Endothelial cell of umbilical vein (primary cell): ENCODE results near the gene CASP9. TPM values are rescaled to one million over a fixed set of nuclear protein-coding genes. Genes with fewer than 3 reads are reported as not detected.

Experiments
- BruUV-seq: library from RNA; stranded (reverse); fragments of 400-500 nt; replicated peaks from 2 replicates; lab custom pipeline; 2021; lab: Mats Ljungman, UMichigan
- CTCF ChIA-PET: fragments of 300-600, 350-600 bp; sonication (Branson Sonifier 250); formaldehyde crosslinking; loops from one replicate; lab custom pipeline; 2021; ENCODE audit warnings: antibody characterized with exemption, inconsistent platforms; lab: Charles Lee
- POLR2A ChIA-PET: fragments of 300-600, 350-600 bp; sonication (Branson Sonifier 250); formaldehyde crosslinking; loops from one replicate; lab custom pipeline; 2021; ENCODE audit warnings: antibody characterized with exemption, inconsistent platforms; lab: Charles Lee
- DNase-seq: peaks from one replicate; pipeline ENCODE4 v3.0.0-alpha.2; 2011; ENCODE audit warnings: low read depth, low spot score
- FAIRE-seq: peaks from 2 replicates; lab custom pipeline; 2011; peaks lifted over from hg19 to GRCh38; lab: Jason Lieb, UNC
- H2AFZ ChIP-seq: 2 replicates; pipeline ENCODE4 v1.6.0; 2012; ENCODE audit warnings: low read depth, low read length, control low read depth, inconsistent platforms
- H3K27ac ChIP-seq: 2 replicates; pipeline ENCODE4 v1.5.1; 2011; ENCODE audit warnings: low read depth, mild to moderate bottlenecking, control low read depth, low read length, moderate library complexity; ENCODE audit not compliant: insufficient read depth
- H3K27me3 ChIP-seq, 2 experiments: 2 replicates each; pipeline versions ENCODE4 v1.6.0 to v1.6.1; 2011; ENCODE audit warnings: low read length in 2 of 2, mixed read lengths in 1 of 2; ENCODE audit not compliant: control insufficient read depth in 2 of 2, insufficient read depth in 2 of 2
- H3K36me3 ChIP-seq, 2 experiments: 2 replicates in 1 of 2; 3 replicates in 1 of 2; pipeline ENCODE4 v1.5.1; 2011; ENCODE audit warnings: low read length in 2 of 2, mild to moderate bottlenecking in 1 of 2, moderate library complexity in 1 of 2; ENCODE audit not compliant: control insufficient read depth in 2 of 2, insufficient read depth in 2 of 2; ENCODE audit errors: extremely low read depth in 1 of 2
- H3K4me1 ChIP-seq: 3 replicates; pipeline ENCODE4 v1.5.1; 2011; ENCODE audit warnings: mild to moderate bottlenecking, low read length; ENCODE audit not compliant: control insufficient read depth, insufficient read depth; ENCODE audit errors: extremely low read depth
- H3K4me2 ChIP-seq: 2 replicates; pipeline ENCODE4 v1.6.1; 2011; ENCODE audit warnings: low read length, control low read depth, mixed read lengths; ENCODE audit not compliant: insufficient read depth
- H3K4me3 ChIP-seq, 3 experiments: fragments of 200-600 bp in 1 of 3; sonication (generic), shearing (Covaris generic) in 1 of 3; replicated peaks in 1 of 3; 2 replicates each; pipeline ENCODE4 v1.5.1; 2011 to 2016; ENCODE audit warnings: control low read depth in 3 of 3, low read length in 3 of 3, mild to moderate bottlenecking in 2 of 3, inconsistent platforms in 1 of 3, low read depth in 1 of 3, moderate library complexity in 1 of 3; ENCODE audit not compliant: insufficient read depth in 1 of 3
- H3K79me2 ChIP-seq: 2 replicates; pipeline ENCODE4 v1.6.0; 2012; ENCODE audit warnings: low read length, inconsistent platforms; ENCODE audit not compliant: control insufficient read depth, insufficient read depth
- H3K9ac ChIP-seq: replicated peaks from 2 replicates; pipeline ENCODE3; 2011; ENCODE audit warnings: low read length, control low read depth; ENCODE audit not compliant: insufficient read depth; ENCODE audit errors: extremely low read depth
- H3K9me1 ChIP-seq: replicated peaks from 3 replicates; pipeline ENCODE4 v1.6.0; 2011; ENCODE audit warnings: mild to moderate bottlenecking, low read length; ENCODE audit not compliant: control insufficient read depth, insufficient read depth; ENCODE audit errors: extremely low read depth
- H3K9me3 ChIP-seq: replicated peaks from 2 replicates; pipeline ENCODE4 v1.5.1; 2012; ENCODE audit warnings: low read length, inconsistent platforms; ENCODE audit not compliant: control insufficient read depth, insufficient read depth
- H4K20me1 ChIP-seq: replicated peaks from 2 replicates; pipeline ENCODE3; 2011; ENCODE audit warnings: mild to moderate bottlenecking, low read length; ENCODE audit not compliant: control insufficient read depth, insufficient read depth; ENCODE audit errors: extremely low read depth
- EZH2 ChIP-seq: IDR thresholded peaks from 2 replicates; pipeline ENCODE4 v1.6.1; 2012; ENCODE audit warnings: borderline replicate concordance, low read depth, mild to moderate bottlenecking, moderate library complexity, low read length, inconsistent platforms; ENCODE audit not compliant: severe bottlenecking
- FOS ChIP-seq: IDR thresholded peaks from 2 replicates; pipeline ENCODE4 v1.6.1; 2011; ENCODE audit warnings: mild to moderate bottlenecking, low read length, moderate library complexity, borderline replicate concordance; ENCODE audit not compliant: insufficient read depth
- GATA2 ChIP-seq: IDR thresholded peaks from 2 replicates; pipeline ENCODE4 v1.7.0; 2011; ENCODE audit warnings: low read depth, mild to moderate bottlenecking, moderate library complexity, mixed read lengths, low read length; ENCODE audit not compliant: insufficient read length, insufficient read depth
- JUN ChIP-seq: IDR thresholded peaks from 2 replicates; pipeline ENCODE4 v1.6.1; 2011; ENCODE audit warnings: borderline replicate concordance, low read depth; ENCODE audit not compliant: insufficient read length, insufficient read depth
- MYC ChIP-seq: IDR thresholded peaks from one replicate; pipeline ENCODE4 v1.6.1; 2011; ENCODE audit warnings: mild to moderate bottlenecking, low read depth, low read length
- POLR2A ChIP-seq: IDR thresholded peaks from 2 replicates; pipeline ENCODE4 v1.6.1; 2012; ENCODE audit warnings: low read depth, mild to moderate bottlenecking, control low read depth, low read length
- POLR2AphosphoS5 ChIP-seq: IDR thresholded peaks from 2 replicates; pipeline ENCODE4 v1.6.1; 2012; ENCODE audit warnings: low read depth, mild to moderate bottlenecking, control low read depth, low read length, moderate library complexity; ENCODE audit not compliant: insufficient read depth
- dilution Hi-C: fragments of 300-500 bp; cut with MboI; formaldehyde crosslinking; loops from one replicate; pipeline ENCODE4 v1.15.0; 2019; ENCODE audit warnings: low sequenced_read_pairs; ENCODE audit not compliant: extremely low pct_ligation_motif_present
- intact Hi-C: fragments of 100-400 bp; cut with micrococcal nuclease; formaldehyde crosslinking; loops from one replicate; pipeline ENCODE4 v1.10.0; 2022
- polyA plus RNA-seq, 4 experiments: library from polyadenylated mRNA; depleted of rRNA in 3 of 4; stranded (reverse) in 3 of 4; unstranded in 1 of 4; fragments of >200 nt; gene quantifications; 2 replicates each; pipeline versions ENCODE4 v1.2.1 to v1.2.3, GENCODE V29; 2011 to 2012; ENCODE audit warnings: missing spikeins in 1 of 4
- total RNA-seq: library from RNA; stranded (reverse); gene quantifications from 2 replicates; pipeline ENCODE4 v1.2.3, GENCODE V29; 2021
- TF ChIP-seq, protein P1 (sequence below): IDR thresholded peaks from 2 replicates; pipeline ENCODE4 v1.6.1; 2011; ENCODE audit not compliant: insufficient read depth, insufficient read length
- TF ChIP-seq, protein P2 (sequence below), 2 donors: IDR thresholded peaks; 1 replicate in 1 of 2; 2 replicates in 1 of 2; pipeline ENCODE4 v1.5.1; 2011; ENCODE audit warnings: low read length in 2 of 2, mild to moderate bottlenecking in 2 of 2, moderate library complexity in 2 of 2, control low read depth in 1 of 2, inconsistent platforms in 1 of 2, low read depth in 1 of 2; ENCODE audit not compliant: insufficient read depth in 1 of 2; ENCODE audit errors: extremely low read depth in 1 of 2

Gene CASP9
- total and polyA plus RNA-seq, 2 donors (not counting 3 experiments of a cell fraction or from before 2014, with no cell fraction given): 10.5 to 14.1 TPM

DNA sequence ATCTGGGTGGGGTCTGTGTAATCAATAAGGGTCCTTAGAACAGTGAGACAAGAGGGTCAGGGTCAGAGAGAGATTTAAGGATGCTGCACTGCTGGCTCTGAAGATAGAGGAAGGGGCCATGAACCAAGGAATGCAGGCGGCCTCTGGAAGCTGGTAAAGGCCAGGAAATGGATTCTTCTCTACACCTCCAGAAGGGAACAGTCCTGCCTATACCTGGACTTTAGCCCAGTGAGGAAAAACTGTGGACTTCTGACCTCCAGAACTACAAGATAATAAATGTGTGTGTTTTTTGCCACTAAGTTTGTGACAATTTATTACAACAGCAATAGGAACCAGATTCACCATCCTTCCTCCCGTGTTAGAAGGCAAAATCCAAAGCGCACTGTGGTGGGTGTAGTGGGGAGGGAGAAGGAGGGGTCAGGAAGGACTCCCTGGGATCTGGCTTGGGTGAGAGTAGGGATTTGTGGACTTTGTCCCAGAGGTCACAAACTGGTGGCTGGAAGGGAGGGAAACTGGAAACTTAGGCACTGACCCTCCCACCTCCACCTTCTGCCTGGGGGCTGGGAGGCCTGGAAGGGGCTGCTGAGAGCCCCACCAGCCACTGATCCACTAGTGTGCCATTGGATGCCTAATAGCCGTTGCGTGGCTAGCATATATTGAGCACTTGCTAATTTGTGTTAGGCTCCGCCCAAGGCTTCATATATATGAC is 72.8 kb downstream of the CASP9 start:
- no peaks in the 10 kb centered on the region for H3K4me1 ChIP-seq
- FAIRE-seq: no peak
- no peaks in the 10 kb centered on the region for H3K9me3 ChIP-seq
- no peaks in the 10 kb centered on the region for H3K27me3 ChIP-seq
- no peak overlapping the region for H3K4me3 ChIP-seq
- no TSS peak for BruUV-seq
- H3K36me3 ChIP-seq: no peaks in the 10 kb centered on the region
- H4K20me1 ChIP-seq: no peaks in the 10 kb centered on the region
- ChIA-PET POLR2A (no interaction called here), CTCF (no interaction called here)
- H3K27ac ChIP-seq: no peak overlapping the region
- no peaks in the 10 kb centered on the region for H3K9me1 ChIP-seq
- no peaks in the 10 kb centered on the region for H3K79me2 ChIP-seq
- intact Hi-C loops: no loop called here
- no peak overlapping the region for H3K4me2 ChIP-seq
- DNase-seq: no peak
- H3K9ac ChIP-seq: no peak overlapping the region
- H2AFZ ChIP-seq: no peak overlapping the region
- TF ChIP-seq, protein P1, sequence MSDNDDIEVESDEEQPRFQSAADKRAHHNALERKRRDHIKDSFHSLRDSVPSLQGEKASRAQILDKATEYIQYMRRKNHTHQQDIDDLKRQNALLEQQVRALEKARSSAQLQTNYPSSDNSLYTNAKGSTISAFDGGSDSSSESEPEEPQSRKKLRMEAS: no peak
- TF ChIP-seq JUN: no peak
- TF ChIP-seq GATA2: no peak
- no peak for TF ChIP-seq FOS
- TF ChIP-seq, protein P2, sequence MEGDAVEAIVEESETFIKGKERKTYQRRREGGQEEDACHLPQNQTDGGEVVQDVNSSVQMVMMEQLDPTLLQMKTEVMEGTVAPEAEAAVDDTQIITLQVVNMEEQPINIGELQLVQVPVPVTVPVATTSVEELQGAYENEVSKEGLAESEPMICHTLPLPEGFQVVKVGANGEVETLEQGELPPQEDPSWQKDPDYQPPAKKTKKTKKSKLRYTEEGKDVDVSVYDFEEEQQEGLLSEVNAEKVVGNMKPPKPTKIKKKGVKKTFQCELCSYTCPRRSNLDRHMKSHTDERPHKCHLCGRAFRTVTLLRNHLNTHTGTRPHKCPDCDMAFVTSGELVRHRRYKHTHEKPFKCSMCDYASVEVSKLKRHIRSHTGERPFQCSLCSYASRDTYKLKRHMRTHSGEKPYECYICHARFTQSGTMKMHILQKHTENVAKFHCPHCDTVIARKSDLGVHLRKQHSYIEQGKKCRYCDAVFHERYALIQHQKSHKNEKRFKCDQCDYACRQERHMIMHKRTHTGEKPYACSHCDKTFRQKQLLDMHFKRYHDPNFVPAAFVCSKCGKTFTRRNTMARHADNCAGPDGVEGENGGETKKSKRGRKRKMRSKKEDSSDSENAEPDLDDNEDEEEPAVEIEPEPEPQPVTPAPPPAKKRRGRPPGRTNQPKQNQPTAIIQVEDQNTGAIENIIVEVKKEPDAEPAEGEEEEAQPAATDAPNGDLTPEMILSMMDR (IDR thresholded peaks at IDR 0.05; ENCODE audit: extremely low read depth in 1 of 2, insufficient read depth in 1 of 2, low read depth in 1 of 2, low read length in 2 of 2): no peak
- TF ChIP-seq POLR2A: no peak
- TF ChIP-seq MYC: no peak
- TF ChIP-seq EZH2: no peak
- no peak for TF ChIP-seq POLR2AphosphoS5
- dilution Hi-C loops: no loop called here
